B cell (primary cell): ENCODE measurements around the gene WDR27. TPM values are rescaled to one million over a fixed set of nuclear protein-coding genes. Genes with fewer than 3 reads are reported as not detected.

Experiments used
- ATAC-seq: fragments of 200-7000 bp; cut with Tn5 transposase; one replicate; pipeline ENCODE4 v1.10.0; 2021; ENCODE audit warnings: low read depth, mild to moderate bottlenecking, moderate number of reproducible peaks, moderate library complexity
- CTCF ChIA-PET: fragments of 350-600 bp; sonication (Branson Sonifier 250); formaldehyde crosslinking; loops from one replicate; lab custom pipeline; 2021; ENCODE audit warnings: antibody characterized with exemption, inconsistent platforms; lab: Charles Lee
- POLR2A ChIA-PET: fragments of 350-600 bp; sonication (Branson Sonifier 250); formaldehyde crosslinking; loops from one replicate; lab custom pipeline; 2021; ENCODE audit warnings: antibody characterized with exemption; lab: Charles Lee
- DNase-seq: peaks from one replicate; pipeline ENCODE4 v3.0.0; 2013
- H2AFZ ChIP-seq: 2 replicates; pipeline ENCODE4 v1.6.1; 2012; ENCODE audit warnings: mild to moderate bottlenecking, low read depth, low read length; ENCODE audit not compliant: insufficient read depth, poor library complexity, severe bottlenecking
- H3K27ac ChIP-seq, 2 donors: 1 replicate in 1 of 2; 2 replicates in 1 of 2; pipeline ENCODE4 v1.5.1; 2012 to 2013; ENCODE audit warnings: low read length in 2 of 2, mild to moderate bottlenecking in 2 of 2, moderate library complexity in 1 of 2
- H3K27me3 ChIP-seq, 4 experiments: fragments of 200-600 bp in 1 of 4; sonication (generic) in 1 of 4; replicated peaks in 1 of 4; 1 replicate in 2 of 4; 2 replicates in 2 of 4; pipeline versions ENCODE4 v1.6.1 to v1.7.0; 2013 to 2016; ENCODE audit warnings: low read length in 3 of 4, mild to moderate bottlenecking in 2 of 4, mixed read lengths in 1 of 4, moderate library complexity in 1 of 4; ENCODE audit not compliant: insufficient read depth in 4 of 4, control insufficient read depth in 3 of 4; ENCODE audit errors: control extremely low read depth in 1 of 4
- H3K36me3 ChIP-seq, 2 experiments: replicated peaks in 1 of 2; 1 replicate in 1 of 2; 2 replicates in 1 of 2; pipeline versions ENCODE4 v1.6.1 to v1.7.1; 2013; ENCODE audit warnings: low read length in 1 of 2; ENCODE audit not compliant: insufficient read depth in 2 of 2, control insufficient read depth in 1 of 2; ENCODE audit errors: control extremely low read depth in 1 of 2, extremely low read depth in 1 of 2
- H3K4me1 ChIP-seq, 2 donors: fragments of 200-600 bp in 1 of 2; sonication (generic) in 1 of 2; 1 replicate in 1 of 2; 2 replicates in 1 of 2; pipeline versions ENCODE4 v1.5.1 to v1.6.1; 2013 to 2017; ENCODE audit warnings: low read length in 2 of 2; ENCODE audit not compliant: control insufficient read depth in 2 of 2, insufficient read depth in 2 of 2
- H3K4me2 ChIP-seq: replicated peaks from 2 replicates; pipeline ENCODE3; 2012; ENCODE audit warnings: mild to moderate bottlenecking, low read depth, low read length; ENCODE audit not compliant: poor library complexity, severe bottlenecking
- H3K4me3 ChIP-seq, 5 experiments: fragments of 200-600 bp in 1 of 5; sonication (generic) in 1 of 5; 1 replicate in 3 of 5; 2 replicates in 2 of 5; pipeline versions ENCODE4 v1.5.1 to v1.7.0; 2011 to 2016; ENCODE audit warnings: low read length in 4 of 5, mild to moderate bottlenecking in 4 of 5, low read depth in 2 of 5, control low read depth in 1 of 5, moderate library complexity in 1 of 5; ENCODE audit not compliant: insufficient read depth in 1 of 5; ENCODE audit errors: control extremely low read depth in 1 of 5, extremely low read depth in 1 of 5
- H3K79me2 ChIP-seq: fragments of 200-600 bp; sonication (generic); one replicate; pipeline ENCODE4 v1.6.0; 2016; ENCODE audit warnings: low read length; ENCODE audit not compliant: control insufficient read depth, insufficient read depth
- H3K9ac ChIP-seq: fragments of 200-600 bp; sonication (generic); 2 replicates; pipeline ENCODE4 v1.6.1; 2017; ENCODE audit warnings: mild to moderate bottlenecking, low read length, moderate library complexity
- H3K9me3 ChIP-seq, 3 donors: one replicate each; pipeline versions ENCODE4 v1.6.1 to v1.7.1; 2013; ENCODE audit warnings: low read length in 2 of 3; ENCODE audit not compliant: control insufficient read depth in 2 of 3, insufficient read depth in 1 of 3; ENCODE audit errors: control extremely low read depth in 1 of 3
- H4K20me1 ChIP-seq: 2 replicates; pipeline ENCODE4 v1.6.0; 2012; ENCODE audit warnings: mild to moderate bottlenecking, low read length; ENCODE audit not compliant: insufficient read depth, control insufficient read depth, poor library complexity, severe bottlenecking
- H3K27ac Mint-ChIP-seq: one replicate; pipeline ENCODE4 v1.8.0; 2021; ENCODE audit warnings: mixed read lengths
- H3K27me3 Mint-ChIP-seq: one replicate; pipeline ENCODE4 v1.8.0; 2021; ENCODE audit warnings: mixed read lengths
- H3K4me1 Mint-ChIP-seq: one replicate; pipeline ENCODE4 v1.8.0; 2021; ENCODE audit warnings: mixed read lengths
- H3K4me3 Mint-ChIP-seq: one replicate; pipeline ENCODE4 v1.8.0; 2021; ENCODE audit warnings: mixed read lengths
- H3K9me3 Mint-ChIP-seq: one replicate; pipeline ENCODE4 v1.8.0; 2022; ENCODE audit warnings: mixed read lengths; ENCODE audit not compliant: insufficient read depth
- EZH2 ChIP-seq: IDR thresholded peaks from 2 replicates; pipeline ENCODE4 v1.6.1; 2012; ENCODE audit warnings: borderline replicate concordance, low read depth, mild to moderate bottlenecking, moderate library complexity, low read length; ENCODE audit not compliant: insufficient read depth, poor library complexity, severe bottlenecking
- WGBS: methylation state at CpG from one replicate; pipeline ENCODE4 v1.1.5; 2013; ENCODE audit warnings: missing lambda C conversion rate; ENCODE audit not compliant: insufficient coverage; 5-methylcytosine and 5-hydroxymethylcytosine counted together
- intact Hi-C: fragments of 100-400 bp; cut with micrococcal nuclease; formaldehyde crosslinking; loops from one replicate; pipeline ENCODE4 v1.10.0; 2022
- polyA plus RNA-seq: library from polyadenylated mRNA; depleted of rRNA; stranded (reverse); fragments of >200 nt; gene quantifications from 2 replicates; pipeline ENCODE4 v1.2.3, GENCODE V29; 2012
- total RNA-seq, 2 donors: library from RNA; stranded (reverse); fragments of 120-200 nt in 1 of 2; gene quantifications; 1 replicate in 1 of 2; 2 replicates in 1 of 2; pipeline versions ENCODE4 v1.2.3 to v1.2.4, GENCODE V29; 2013 to 2022
- TF ChIP-seq, protein P1 (sequence below): fragments of 200-600 bp; IDR thresholded peaks from one replicate; pipeline ENCODE4 v1.8.0; 2022; ENCODE audit warnings: antibody characterized with exemption, mild to moderate bottlenecking

The WDR27 gene
- total and polyA plus RNA-seq, 2 donors (not counting 1 experiment from before 2014, with no cell fraction given) = 64.3 to 86.3 TPM

GRCh38 chr6:169660751-169661390 is 41.0 kb downstream of the WDR27 start:
- Histone ChIP-seq H3K36me3 (peaks cover 2 to 19% of the 10 kb centered on the region in 2 experiments), H3K4me2 (no peak overlapping the region), H3K9me3 (no peaks in the 10 kb centered on the region), H2AFZ (no peak overlapping the region), H3K4me3 (no peak overlapping the region), H3K9ac (no peak overlapping the region), H3K4me1 (no peaks in the 10 kb centered on the region), H3K79me2 (no peaks in the 10 kb centered on the region), H4K20me1 (no peaks in the 10 kb centered on the region), H3K27me3 (no peaks in the 10 kb centered on the region), H3K27ac (no peak overlapping the region)
- intact Hi-C loops = no loop called here
- ATAC-seq (no peak), DNase-seq (no peak)
- no peaks in the 10 kb centered on the region for H3K9me3 Mint-ChIP-seq
- 93% methylated on average over 21 of the region's 26 CpGs for WGBS
- no peak overlapping the region for H3K27ac Mint-ChIP-seq
- CTCF ChIA-PET = no interaction called here
- POLR2A ChIA-PET = no interaction called here
- TF ChIP-seq, protein P1, sequence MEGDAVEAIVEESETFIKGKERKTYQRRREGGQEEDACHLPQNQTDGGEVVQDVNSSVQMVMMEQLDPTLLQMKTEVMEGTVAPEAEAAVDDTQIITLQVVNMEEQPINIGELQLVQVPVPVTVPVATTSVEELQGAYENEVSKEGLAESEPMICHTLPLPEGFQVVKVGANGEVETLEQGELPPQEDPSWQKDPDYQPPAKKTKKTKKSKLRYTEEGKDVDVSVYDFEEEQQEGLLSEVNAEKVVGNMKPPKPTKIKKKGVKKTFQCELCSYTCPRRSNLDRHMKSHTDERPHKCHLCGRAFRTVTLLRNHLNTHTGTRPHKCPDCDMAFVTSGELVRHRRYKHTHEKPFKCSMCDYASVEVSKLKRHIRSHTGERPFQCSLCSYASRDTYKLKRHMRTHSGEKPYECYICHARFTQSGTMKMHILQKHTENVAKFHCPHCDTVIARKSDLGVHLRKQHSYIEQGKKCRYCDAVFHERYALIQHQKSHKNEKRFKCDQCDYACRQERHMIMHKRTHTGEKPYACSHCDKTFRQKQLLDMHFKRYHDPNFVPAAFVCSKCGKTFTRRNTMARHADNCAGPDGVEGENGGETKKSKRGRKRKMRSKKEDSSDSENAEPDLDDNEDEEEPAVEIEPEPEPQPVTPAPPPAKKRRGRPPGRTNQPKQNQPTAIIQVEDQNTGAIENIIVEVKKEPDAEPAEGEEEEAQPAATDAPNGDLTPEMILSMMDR = no peak
- TF ChIP-seq EZH2 = no peak
- H3K4me3 Mint-ChIP-seq = no peak overlapping the region
- H3K27me3 Mint-ChIP-seq = no peaks in the 10 kb centered on the region
- no peaks in the 10 kb centered on the region for H3K4me1 Mint-ChIP-seq

DNA sequence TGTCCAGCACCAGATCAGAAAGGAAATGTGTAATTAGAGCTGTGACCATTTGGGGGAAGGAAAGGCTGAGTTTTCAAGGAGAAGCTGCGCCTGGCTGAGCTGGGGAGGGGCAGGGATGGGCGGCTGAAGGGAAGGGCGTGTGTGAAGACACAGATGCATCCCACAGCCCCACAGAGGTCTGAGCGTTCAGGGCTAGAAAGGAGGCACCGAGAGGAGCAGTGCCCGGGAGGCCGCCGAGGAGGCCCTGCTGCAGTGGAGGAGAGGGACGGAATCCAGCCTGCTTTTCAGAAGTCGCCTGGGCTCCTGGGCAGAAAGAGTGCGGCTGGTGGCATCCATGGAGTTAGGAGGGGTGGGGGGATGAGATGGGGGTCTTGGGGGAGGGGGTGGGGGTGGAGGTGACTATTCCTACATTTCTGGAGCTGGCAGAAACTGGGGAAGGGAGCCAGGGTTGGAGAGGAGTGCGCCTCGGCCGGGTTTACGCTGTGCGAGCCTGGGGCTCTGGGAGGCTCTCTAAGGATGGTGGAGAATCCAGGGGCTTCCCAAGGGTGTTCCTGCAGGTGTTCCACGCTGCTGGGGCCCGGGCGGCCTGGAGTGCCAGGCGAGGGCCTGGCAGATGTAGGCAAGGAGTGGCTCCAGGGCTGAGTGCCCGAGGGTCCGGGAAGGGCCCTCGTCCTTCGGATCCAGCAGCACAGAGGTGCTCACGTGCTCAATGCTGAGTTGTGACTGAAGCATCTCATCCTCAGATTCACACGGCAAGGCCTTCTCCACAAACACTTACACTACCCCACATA is 41.8 kb downstream of the WDR27 start:
- Histone ChIP-seq H3K27ac (no peak overlapping the region), H3K4me2 (no peak overlapping the region), H4K20me1 (no peaks in the 10 kb centered on the region), H3K4me1 (peaks cover 0 to 8% of the 10 kb centered on the region in 2 donors), H3K36me3 (peaks cover 2 to 19% of the 10 kb centered on the region in 2 experiments), H3K79me2 (no peaks in the 10 kb centered on the region), H3K9me3 (no peaks in the 10 kb centered on the region), H3K27me3 (no peaks in the 10 kb centered on the region), H3K9ac (no peak overlapping the region), H2AFZ (no peak overlapping the region), H3K4me3 (no peak overlapping the region)
- WGBS = over 99% methylated on average over 24 of the region's 26 CpGs
- ATAC-seq (no peak), DNase-seq (no peak)
- Mint-ChIP-seq H3K4me3 (no peak overlapping the region), H3K27me3 (no peaks in the 10 kb centered on the region), H3K27ac (peak overlapping the region; percentile 53), H3K4me1 (no peaks in the 10 kb centered on the region), H3K9me3 (no peaks in the 10 kb centered on the region)
- intact Hi-C loops = no loop called here
- TF ChIP-seq EZH2 = no peak
- TF ChIP-seq, protein P1 = no peak
- POLR2A ChIA-PET = no interaction called here
- CTCF ChIA-PET = no interaction called here
